HG03354 (cell line): Measurements from ENCODE around the gene RTP2.

Source experiments
- ATAC-seq: cut with Tn5 transposase; IDR thresholded peaks from one replicate; pipeline ENCODE4 v1.9.1; 2021; ENCODE audit warnings: mild to moderate bottlenecking; ENCODE audit not compliant: unreplicated experiment, poor library complexity, severe bottlenecking

The RTP2 gene

GRCh38 chr3:187702507-187703033 lies at the start of gene RTP2:
RTP2 (minus strand) TSS chr3:187702557; CDS start chr3:187702128, 429 bp downstream.
- ATAC-seq = no peak

- no peak for ATAC-seq
Observed at GRCh38 chr3:187750513-187751123, 48.3 kb upstream of the RTP2 start.

DNA sequence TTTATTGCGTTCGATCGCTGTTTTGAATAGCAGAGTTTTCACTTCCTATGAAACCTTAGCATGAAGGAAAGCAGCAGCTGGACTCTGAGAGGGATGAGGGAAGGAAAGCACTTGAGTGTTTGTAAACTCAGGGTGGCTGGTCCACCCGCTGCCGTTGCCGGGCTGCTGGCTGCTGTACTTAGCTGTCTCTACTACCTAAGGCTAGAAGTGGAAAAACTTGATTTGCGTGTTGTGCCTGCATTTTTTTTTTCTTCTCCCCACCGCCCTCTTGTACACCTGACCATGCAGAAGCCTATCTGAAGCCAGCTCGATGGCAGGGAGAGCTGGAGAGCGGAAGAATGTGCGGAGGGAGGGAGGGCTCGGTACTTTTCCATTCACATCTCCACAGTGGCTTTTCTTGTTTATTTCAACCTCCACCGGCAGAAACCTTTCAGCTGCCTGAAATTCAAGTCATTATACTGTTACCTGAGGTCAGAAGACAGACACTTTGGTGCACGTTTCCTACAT lies 47.7 kb upstream of the RTP2 start:
- ATAC-seq = no peak

DNA sequence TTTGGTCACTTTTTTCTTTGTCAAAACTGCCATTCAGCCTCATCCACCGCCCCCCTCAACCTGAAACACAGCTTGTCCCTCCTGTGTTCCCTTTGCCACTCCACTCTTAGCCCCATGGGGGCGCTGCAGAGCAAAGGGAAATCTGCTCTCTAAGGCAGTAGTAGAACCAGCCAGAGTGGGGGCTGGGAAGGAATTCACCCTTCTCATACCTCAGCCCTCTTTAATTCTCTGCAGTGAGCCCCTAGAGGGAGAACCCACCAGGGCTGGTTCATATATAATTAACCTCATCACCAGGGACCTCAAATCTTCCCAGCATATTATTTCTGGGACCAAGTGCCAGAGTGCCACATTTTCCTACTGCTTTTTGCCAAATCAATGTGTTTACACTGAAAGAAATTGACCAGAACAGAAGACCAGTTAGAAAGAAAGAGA lies 45.7 kb upstream of the RTP2 start:
- ATAC-seq = peak; percentile 49

- no peak for ATAC-seq
Observed at GRCh38 chr3:187747506-187747905, 45.1 kb upstream of the RTP2 start.

DNA sequence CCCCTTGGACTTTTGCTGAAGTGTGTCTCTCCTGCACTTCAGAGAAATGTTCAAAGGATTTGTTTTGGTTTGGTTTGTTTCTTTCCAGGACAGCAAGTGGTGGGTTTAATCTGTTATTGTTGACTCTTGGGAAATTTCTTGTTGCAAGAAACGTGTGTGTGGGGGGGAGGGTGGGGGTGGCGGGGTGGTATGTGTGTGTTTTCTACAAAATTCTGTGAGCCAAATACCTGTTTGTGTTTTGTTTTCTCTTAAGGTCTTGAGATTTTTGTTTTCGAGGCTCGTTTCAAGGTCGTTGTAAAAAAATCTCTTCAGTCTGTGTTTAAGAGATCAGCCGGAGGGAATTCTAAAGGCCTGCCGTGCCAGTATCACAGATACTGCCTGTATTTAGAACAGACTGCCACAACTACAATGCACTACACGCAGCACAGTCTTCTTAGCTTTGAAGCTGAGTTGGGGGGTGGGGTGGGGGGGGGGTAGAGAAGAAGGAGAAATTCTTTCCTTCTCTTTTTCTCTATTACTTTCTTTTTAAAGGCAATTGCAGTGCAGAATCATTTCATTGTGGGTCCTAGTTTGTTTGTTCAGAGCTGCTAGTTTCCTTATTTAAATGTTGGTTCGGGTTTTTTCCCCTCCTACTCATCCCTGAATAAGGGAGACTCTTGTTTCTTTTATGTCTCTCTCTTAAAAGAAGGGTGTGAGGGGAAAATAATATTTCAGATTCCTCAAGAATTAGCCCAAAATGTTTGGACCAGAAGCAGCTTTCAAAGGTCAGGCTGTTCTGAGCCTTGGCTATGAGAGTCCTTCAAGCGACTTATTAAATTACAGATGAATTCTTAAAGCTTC lies 44.3 kb upstream of the RTP2 start:
- no peak for ATAC-seq

GRCh38 chr3:187746059-187746441 lies 43.7 kb upstream of the RTP2 start:
- no peak for ATAC-seq

DNA sequence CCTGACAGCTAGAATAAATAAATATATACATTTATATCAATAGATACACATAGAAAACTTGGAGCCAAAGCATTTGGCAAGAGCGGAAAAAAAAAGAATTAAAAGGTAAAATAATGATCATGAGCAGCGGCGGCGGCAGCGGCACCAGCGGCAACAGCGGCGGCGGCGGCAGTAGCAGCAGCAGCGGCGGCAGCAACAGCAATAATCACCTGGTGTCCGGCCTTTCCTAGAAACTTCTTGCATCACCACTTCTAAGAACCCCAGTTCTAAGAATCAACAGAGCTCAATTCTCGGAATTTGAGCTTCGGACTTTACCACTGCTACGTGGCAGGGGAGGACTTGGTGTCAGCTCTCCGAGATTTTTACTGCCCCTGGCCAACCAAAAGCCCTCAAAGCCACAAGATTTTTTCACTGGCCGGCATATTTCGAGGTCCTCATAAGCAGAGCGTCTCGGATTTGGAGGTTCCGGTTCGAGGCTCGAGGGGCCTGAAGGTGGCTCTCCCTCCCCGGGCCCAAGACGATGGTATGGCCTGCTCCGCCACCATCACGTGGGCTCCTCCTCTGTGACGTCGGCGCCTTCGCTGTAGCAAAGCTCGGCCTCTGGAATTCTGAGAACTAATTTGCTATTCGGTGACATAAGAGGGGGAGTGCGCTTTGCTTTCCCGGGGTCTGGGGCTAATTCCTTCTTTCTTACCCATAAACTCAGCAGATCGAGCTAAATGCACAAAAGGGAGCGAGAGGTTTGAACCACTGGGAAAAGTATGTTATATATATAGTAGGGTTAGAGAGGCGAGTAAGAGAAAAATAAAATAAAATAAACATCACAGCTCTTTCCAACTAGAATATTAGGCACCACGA lies 43.1 kb upstream of the RTP2 start, which contains the start of gene BCL6:
BCL6 (minus strand) TSS at position 268 of the 858 bp plus-strand sequence. CDS start 11,775 bp downstream, outside the sequence.
- peak; percentile 70 for ATAC-seq

DNA sequence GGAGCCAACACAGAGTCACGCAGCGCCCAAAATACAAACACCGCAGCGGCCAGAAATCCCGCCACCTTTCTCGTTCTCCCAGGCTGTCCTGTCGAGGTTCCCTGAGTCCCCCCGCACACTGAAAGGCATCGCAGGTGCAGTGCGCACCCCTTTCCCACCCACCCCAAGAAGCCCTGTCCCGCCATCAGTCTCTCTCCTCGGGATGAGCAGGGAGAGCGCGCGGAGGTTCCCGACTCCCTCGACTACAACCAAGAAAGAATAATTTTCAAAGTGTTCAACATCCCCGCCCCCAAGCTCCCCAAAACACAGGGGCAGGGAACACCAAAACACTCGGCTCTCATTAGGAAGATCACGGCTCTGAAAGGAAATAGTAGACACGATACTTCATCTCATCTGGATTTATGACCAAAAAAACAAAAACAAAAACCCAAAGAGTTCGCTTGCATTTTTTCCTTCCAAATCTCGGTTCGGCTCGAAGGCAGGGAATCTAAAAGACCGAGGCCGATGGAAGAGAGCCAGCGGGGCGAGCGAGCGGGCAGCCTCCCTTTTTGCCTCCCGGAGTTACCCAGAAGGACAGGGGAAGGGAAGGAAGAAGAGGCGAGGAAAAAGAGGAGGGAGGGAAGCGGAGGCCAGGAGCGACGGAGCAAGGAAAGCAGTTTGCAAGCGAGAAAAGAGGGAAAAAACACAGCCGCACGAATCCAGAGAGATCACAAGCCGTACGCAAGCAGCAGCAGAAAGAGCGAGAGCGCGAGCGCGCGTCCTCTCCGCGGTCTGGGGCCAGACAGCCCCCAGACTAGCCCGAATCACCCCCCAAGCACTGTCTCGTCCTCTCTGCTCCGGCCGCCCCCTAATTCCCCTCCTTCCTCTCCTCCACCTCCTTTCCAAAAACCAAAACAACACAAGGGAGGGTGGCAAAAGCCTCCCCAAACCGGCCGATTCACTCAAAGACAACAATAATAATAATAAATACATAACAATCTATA lies 42.1 kb upstream of the RTP2 start:
- ATAC-seq = no peak

DNA sequence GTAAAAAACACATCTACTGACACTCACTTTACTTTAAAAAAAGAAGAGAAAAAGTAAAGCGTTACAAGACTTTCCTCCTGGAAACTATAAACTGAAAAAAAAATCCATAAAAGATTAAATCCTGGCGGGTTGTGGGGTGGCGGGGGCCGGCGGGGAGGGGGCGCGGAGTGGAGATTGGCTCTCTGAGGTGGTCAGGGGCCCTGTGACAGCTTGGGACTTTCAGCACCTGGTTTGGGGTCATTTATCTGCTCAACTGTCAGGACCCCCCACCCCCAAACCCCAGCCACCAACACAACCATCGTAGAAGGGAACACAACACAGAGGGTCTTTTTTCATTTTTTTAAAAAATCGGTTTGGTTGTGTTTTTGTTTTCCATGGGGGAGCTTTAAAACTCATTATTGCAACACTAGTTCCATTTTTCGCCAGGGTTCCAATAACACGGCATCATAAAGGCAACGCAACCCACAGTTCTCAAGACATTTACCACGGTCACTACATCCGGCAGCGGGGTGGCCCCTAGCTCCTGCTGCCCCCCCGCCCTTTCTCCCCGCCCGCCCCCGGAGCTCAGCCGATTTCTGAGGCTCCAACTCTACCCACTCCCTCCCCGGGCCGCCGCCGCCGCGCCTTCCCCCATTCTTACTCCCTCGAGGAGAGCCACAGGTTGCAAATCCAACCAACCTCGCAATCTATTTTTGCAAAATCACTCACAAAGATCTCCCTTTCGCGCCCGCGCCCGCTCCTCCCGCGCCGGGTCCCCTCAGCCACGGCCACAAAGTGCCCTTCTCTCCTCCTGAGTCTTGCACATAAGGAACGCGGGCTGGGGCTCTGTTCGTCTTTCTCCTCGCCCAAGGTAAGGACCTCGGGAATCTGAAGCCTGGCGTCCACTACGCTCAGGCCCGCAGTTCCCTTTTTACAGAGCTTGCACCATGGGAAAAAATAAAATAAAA lies 41.1 kb upstream of the RTP2 start:
- ATAC-seq = no peak

DNA sequence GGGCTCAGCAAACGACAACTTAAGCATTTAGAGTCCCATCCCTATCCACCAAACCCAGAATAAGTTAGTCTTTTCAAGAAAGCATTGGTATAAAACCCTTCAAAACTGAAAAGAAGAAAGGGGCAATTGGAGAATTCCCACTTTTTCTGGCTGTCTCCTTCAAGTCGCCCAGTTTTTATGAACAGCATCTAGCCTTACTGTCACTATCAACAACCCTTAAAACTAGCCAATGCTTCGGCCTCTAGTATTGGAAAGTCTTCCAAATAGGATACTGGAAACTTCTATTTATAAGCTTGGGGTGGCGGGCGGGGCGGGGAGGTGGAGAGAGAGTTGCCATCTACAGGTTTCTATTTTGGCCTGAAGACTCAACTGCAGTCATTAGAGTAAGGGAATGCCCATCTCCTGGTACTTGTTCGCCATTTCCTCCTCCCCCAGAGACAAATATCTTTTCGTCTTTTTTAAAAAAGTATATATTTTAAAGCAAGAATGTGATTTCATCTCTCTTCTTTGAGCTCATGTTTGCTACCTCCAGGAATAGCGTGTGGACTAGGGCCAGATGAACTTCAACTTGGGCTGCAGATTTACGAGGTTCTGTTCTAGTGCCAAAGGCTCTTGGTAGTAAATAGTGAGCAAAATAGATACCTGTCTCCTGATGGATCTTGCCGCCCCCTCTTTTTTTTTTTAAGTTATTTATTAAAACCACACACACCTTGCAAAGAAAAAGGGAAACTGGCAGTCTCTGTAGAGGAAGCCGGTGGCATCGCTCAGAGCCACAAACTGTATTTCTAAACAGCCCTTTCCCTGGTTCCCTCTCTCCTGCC lies 40.2 kb upstream of the RTP2 start:
- ATAC-seq = no peak

DNA sequence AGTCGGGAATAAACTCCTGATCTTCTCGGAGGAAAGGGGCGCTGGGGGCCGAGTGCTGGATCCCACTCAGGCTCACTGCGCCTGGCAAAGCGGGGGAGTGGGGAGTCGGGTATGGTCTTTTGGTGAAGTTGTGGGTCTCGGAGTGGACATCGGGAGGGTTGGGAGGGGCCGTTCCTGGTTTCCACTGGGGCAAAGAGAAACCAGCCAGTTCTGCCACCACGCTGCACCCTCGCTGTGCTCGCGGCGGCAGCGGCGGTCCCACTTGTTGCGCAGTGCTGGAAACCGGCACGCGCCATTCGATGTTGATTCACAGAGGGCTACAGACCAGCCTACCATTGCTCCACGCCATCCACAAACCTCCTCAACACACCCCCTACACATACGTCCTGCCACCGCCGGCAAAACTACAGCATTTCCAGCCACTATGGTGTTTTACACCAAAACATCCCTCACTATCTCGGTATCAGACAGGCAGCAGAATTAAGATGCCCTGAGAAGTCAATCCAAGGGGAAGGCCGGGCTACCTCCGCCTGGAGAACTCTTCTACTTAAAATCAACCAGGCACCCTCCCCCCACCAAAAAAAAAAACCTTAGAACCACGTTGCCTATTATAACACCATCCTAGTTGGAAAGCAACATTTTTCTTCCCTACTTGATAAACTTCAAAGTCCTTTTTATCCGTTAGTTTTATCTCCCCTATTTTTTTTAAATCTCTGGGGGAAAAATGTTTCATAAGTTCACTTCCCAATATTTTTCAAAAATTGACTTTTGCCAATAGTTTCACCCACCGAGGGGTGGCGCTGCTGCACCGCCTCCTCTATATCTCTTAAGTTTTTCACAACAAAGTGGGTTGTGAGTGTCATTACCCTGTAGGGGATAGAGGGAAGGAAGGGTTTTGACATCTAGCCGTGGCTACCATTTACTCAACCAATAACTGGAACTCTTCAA lies 39.3 kb upstream of the RTP2 start:
- no peak for ATAC-seq

DNA sequence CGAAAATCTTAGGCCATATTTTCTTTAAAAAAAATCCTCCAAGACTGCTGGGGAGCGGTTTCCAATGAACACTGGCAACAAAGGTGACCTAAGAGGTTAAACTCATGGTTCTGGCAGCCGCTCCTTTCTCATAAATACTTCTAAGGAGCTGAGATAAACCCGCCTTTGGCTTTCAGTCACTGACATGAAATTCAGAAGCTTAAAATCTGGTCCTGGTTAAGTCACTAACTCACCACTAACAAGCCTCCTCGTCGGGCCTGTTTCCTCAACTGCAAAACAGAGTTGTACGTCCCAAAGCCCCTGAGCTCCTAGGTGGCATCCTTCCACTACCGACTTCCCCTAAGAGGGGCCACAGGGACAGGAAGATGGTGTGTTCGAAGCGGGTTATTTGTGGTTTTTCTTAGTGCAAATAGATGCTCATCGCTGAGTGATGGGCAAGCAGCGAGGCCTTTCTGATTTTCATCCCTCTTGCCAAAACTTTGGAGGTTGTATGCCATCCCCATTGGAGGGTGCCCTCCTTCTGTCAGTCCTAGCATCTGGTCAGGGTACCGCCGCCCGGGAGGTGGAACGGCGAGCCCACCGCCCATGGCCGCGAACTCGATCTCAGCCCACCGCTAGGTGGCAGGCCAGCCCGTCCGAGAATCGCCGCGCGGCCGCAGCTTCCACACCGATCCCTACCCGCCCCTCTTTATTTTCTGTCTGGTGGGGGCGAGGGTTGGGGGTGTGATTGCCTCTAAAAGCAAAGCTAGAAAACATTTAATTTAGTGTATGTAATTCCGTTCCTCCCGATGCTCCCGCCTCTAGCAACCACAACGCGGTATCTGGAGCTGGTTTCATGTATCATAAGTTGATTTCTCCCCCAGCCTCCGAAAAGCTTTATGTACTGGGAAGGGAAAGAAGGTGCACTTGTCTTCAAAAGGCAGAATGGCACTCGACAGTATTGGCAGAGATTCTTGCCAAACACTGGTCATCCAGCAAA lies 38.4 kb upstream of the RTP2 start:
- ATAC-seq = no peak

DNA sequence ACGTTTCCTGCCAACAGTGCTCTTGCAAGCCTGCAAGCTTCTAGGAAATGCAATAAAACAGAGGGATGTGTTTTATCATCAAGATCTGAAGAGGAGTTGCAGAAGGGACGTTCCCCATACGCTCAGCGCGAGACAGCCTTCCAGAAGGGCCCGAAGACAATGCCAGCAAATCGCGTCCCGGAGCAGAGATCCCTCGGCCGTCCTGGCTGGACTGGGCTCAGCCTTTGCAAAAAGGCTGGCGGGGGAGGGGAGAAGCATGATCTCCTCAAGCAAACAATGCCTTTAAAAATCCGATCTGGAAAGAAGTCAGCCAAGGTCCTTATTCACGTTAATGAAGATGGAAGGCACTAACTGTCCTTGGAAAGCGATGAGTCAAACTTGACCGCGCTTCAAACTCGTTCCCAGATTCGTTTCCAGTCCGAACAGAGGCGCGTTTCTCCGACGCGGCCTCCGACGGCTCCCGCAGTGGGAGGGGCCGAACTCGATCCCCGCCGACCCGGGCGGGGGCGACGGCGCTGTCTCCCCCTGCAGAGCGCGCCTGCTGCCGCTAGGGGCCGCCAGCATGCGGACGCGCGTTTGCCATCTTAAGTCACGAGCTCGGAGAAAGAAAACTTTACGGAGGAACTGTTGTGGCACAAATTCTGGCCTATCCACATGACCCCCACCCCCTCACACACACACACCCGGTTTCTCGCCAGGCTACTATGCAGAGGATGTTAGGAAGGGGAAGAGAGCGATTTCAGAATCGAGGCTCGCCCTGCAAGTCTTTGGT lies 37.4 kb upstream of the RTP2 start:
- peak; percentile 47 for ATAC-seq
